Activated T-cell treated with anti-CD3 and anti-CD28 coated beads for 4 hours (primary cell): Measurements from ENCODE around the gene MPZL2.
"Not testable (repeated sequence)": the region's sequence is repeated elsewhere in the genome, so short reads cannot be mapped to it uniquely, and the experiment has no call there.

Experiments used
- DNase-seq: peaks from one replicate; pipeline ENCODE4 v3.0.0-alpha.2; 2020

Gene MPZL2

GRCh38 chr11:118263695-118264568, at the start of gene MPZL2:
MPZL2 (minus strand) TSS chr11:118264297; CDS start chr11:118264153, 144 bp downstream.
- no peak for DNase-seq

GRCh38 chr11:118313242-118313641, 49.1 kb upstream of the MPZL2 start:
- no peak for DNase-seq

- no peak for DNase-seq
Measured at GRCh38 chr11:118312328-118312727, 48.2 kb upstream of the MPZL2 start.

GRCh38 chr11:118311518-118311917, 47.4 kb upstream of the MPZL2 start:
- no peak for DNase-seq

- DNase-seq, result no peak
Measured at GRCh38 chr11:118310781-118311485, 46.8 kb upstream of the MPZL2 start.

- DNase-seq, result no peak
Measured at GRCh38 chr11:118310271-118310670, 46.2 kb upstream of the MPZL2 start.

GRCh38 chr11:118308995-118309528, 45.0 kb upstream of the MPZL2 start:
- not testable (repeated sequence) for DNase-seq

- DNase-seq, result no peak
Measured at GRCh38 chr11:118306556-118306955, 42.5 kb upstream of the MPZL2 start.

- DNase-seq, result no peak
Measured at GRCh38 chr11:118305726-118306125, 41.6 kb upstream of the MPZL2 start.

- DNase-seq, result peak; percentile 43
Measured at GRCh38 chr11:118304568-118305248, 40.6 kb upstream of the MPZL2 start, which contains the start of gene CD3E. CD3E (plus strand) TSS chr11:118304730; CDS start chr11:118304953, 223 bp downstream.

- DNase-seq, result no peak
Measured at GRCh38 chr11:118304227-118304567, 40.1 kb upstream of the MPZL2 start.

GRCh38 chr11:118301600-118302195, 37.6 kb upstream of the MPZL2 start:
- no peak for DNase-seq

GRCh38 chr11:118295815-118296454, 31.8 kb upstream of the MPZL2 start:
- DNase-seq, result peak; percentile 40

- no peak for DNase-seq
Measured at GRCh38 chr11:118295199-118295598, 31.1 kb upstream of the MPZL2 start.

- DNase-seq, result no peak
Measured at GRCh38 chr11:118294053-118294452, 30.0 kb upstream of the MPZL2 start.

- no peak for DNase-seq
Measured at GRCh38 chr11:118291477-118292135, 27.5 kb upstream of the MPZL2 start.

GRCh38 chr11:118290923-118291322, 26.8 kb upstream of the MPZL2 start:
- no peak for DNase-seq

GRCh38 chr11:118289401-118289800, 25.3 kb upstream of the MPZL2 start:
- no peak for DNase-seq

GRCh38 chr11:118287006-118287405, 22.9 kb upstream of the MPZL2 start:
- DNase-seq, result no peak

GRCh38 chr11:118286545-118286944, 22.4 kb upstream of the MPZL2 start:
- DNase-seq, result no peak

- DNase-seq, result no peak
Measured at GRCh38 chr11:118283756-118284350, 19.8 kb upstream of the MPZL2 start.
